Measurements from ENCODE around the gene DQX1.

DQX1 gene

GRCh38 chr2:74512744-74513604, 13.1 kb downstream of the DQX1 start:
- in situ Hi-C loops (cut with MboI; ENCODE audit: low sequenced_read_pairs), result no loop called here

- in situ Hi-C loops (cut with MboI; ENCODE audit: low sequenced_read_pairs), result no loop called here
Observed at GRCh38 chr2:74511104-74511989, 14.7 kb downstream of the DQX1 start.

GRCh38 chr2:74510272-74510671, 15.8 kb downstream of the DQX1 start:
- in situ Hi-C loops (cut with MboI; ENCODE audit: low sequenced_read_pairs), result no loop called here

GRCh38 chr2:74507926-74508520, 18.0 kb downstream of the DQX1 start:
- in situ Hi-C loops (cut with MboI; ENCODE audit: low sequenced_read_pairs), result no loop called here

- in situ Hi-C loops (cut with MboI; ENCODE audit: low sequenced_read_pairs), result no loop called here
Observed at GRCh38 chr2:74507145-74507925, 18.7 kb downstream of the DQX1 start, which contains the start of gene PCGF1. Gene PCGF1, minus strand, starts transcription at chr2:74507695. Its CDS starts 27 bp downstream, at chr2:74507668.

- in situ Hi-C loops (cut with MboI; ENCODE audit: low sequenced_read_pairs), result no loop called here
Observed at GRCh38 chr2:74505448-74506246, 20.4 kb downstream of the DQX1 start.

- in situ Hi-C loops (cut with MboI; ENCODE audit: low sequenced_read_pairs), result no loop called here
Observed at GRCh38 chr2:74504591-74504990, 21.4 kb downstream of the DQX1 start.

GRCh38 chr2:74503506-74504475, 22.2 kb downstream of the DQX1 start:
- in situ Hi-C loops (cut with MboI; ENCODE audit: low sequenced_read_pairs), result no loop called here

- in situ Hi-C loops (cut with MboI; ENCODE audit: low sequenced_read_pairs), result no loop called here
Observed at GRCh38 chr2:74502720-74503505, 23.1 kb downstream of the DQX1 start.

GRCh38 chr2:74502147-74502719, 23.8 kb downstream of the DQX1 start:
- in situ Hi-C loops (cut with MboI; ENCODE audit: low sequenced_read_pairs), result no loop called here

GRCh38 chr2:74501335-74502071, 24.5 kb downstream of the DQX1 start:
- in situ Hi-C loops (cut with MboI; ENCODE audit: low sequenced_read_pairs), result no loop called here

GRCh38 chr2:74500578-74500946, 25.5 kb downstream of the DQX1 start:
- in situ Hi-C loops (cut with MboI; ENCODE audit: low sequenced_read_pairs), result no loop called here

GRCh38 chr2:74499940-74500577, 26.0 kb downstream of the DQX1 start:
- in situ Hi-C loops (cut with MboI; ENCODE audit: low sequenced_read_pairs), result no loop called here

- in situ Hi-C loops (cut with MboI; ENCODE audit: low sequenced_read_pairs), result no loop called here
Observed at GRCh38 chr2:74499267-74499939, 26.6 kb downstream of the DQX1 start, which contains the start of gene LBX2. Gene LBX2, minus strand, starts transcription at chr2:74499603. Its CDS starts 66 bp downstream, at chr2:74499537.

- in situ Hi-C loops (cut with MboI; ENCODE audit: low sequenced_read_pairs), result no loop called here
Observed at GRCh38 chr2:74498500-74499266, 27.3 kb downstream of the DQX1 start.
